Gastrocnemius medialis (tissue), 4 donors: Measurements from ENCODE around the gene GRAP. TPM values are rescaled to one million over a fixed set of nuclear protein-coding genes. Genes with fewer than 3 reads are reported as not detected.

Experiments
- ATAC-seq, 2 donors: fragments of 150-250 bp; one replicate each; pipeline ENCODE4 v1.9.1; 2016
- DNase-seq, 2 donors: peaks; one replicate each; pipeline ENCODE4 v3.0.0-alpha.2; 2019
- H3K27ac ChIP-seq, 4 donors: fragments of 200-600 bp; sonication (generic); 1 replicate in 1 of 4; 2 replicates in 3 of 4; pipeline ENCODE4 v1.5.1; 2016 to 2018; ENCODE audit warnings: mild to moderate bottlenecking in 2 of 4, moderate library complexity in 1 of 4
- H3K27me3 ChIP-seq, 3 donors: fragments of 200-600 bp; sonication (generic) in 2 of 3; 1 replicate in 1 of 3; 2 replicates in 2 of 3; pipeline versions ENCODE4 v1.5.1 to v1.6.0; 2016 to 2019; ENCODE audit warnings: mild to moderate bottlenecking in 1 of 3, moderate library complexity in 1 of 3
- H3K36me3 ChIP-seq, 2 donors: fragments of 200-600 bp; sonication (generic) in 1 of 2; one replicate each; pipeline ENCODE4 v1.5.1; 2017 to 2018
- H3K4me1 ChIP-seq, 2 donors: fragments of 200-600 bp; sonication (generic) in 1 of 2; one replicate each; pipeline ENCODE4 v1.5.1; 2016 to 2017; ENCODE audit warnings: mild to moderate bottlenecking in 2 of 2
- H3K4me3 ChIP-seq, 4 donors: fragments of 200-600 bp; sonication (generic) in 3 of 4; 1 replicate in 1 of 4; 2 replicates in 3 of 4; pipeline ENCODE4 v1.5.1; 2016 to 2019; ENCODE audit warnings: mild to moderate bottlenecking in 2 of 4
- H3K9me3 ChIP-seq, 3 donors: fragments of 200-600 bp; sonication (generic) in 2 of 3; 1 replicate in 1 of 3; 2 replicates in 2 of 3; pipeline ENCODE4 v1.5.1; 2016 to 2019
- POLR2A ChIP-seq, 2 donors: fragments of 450-650 bp; IDR thresholded peaks; one replicate each; pipeline ENCODE4 v1.6.1; 2017; ENCODE audit warnings: antibody characterized with exemption in 2 of 2, mild to moderate bottlenecking in 2 of 2, moderate library complexity in 2 of 2
- in situ Hi-C, 4 donors: fragments of 200-750 bp; cut with MboI; loops; one replicate each; pipeline versions ENCODE4 v1.15.0 to v1.8.0; 2017; ENCODE audit warnings: low sequenced_read_pairs in 4 of 4
- intact Hi-C: fragments of 100-400 bp; cut with DNase I; formaldehyde crosslinking; loops from one replicate; pipeline ENCODE4 v1.15.1; 2023; ENCODE audit warnings: low total_unique reads
- total RNA-seq, 4 donors: library from RNA; depleted of rRNA; stranded (reverse); fragments of >200 nt; gene quantifications; one replicate each; pipeline versions ENCODE4 v1.1.0 to v1.2.3, GENCODE V29; 2016
- TF ChIP-seq, protein P1 (sequence below), 5 experiments: fragments of 450-650 bp in 3 of 5; fragments of 200-600 bp in 2 of 5; sonication (generic) in 2 of 5; IDR thresholded peaks in 4 of 5; conservative IDR thresholded peaks in 1 of 5; 1 replicate in 4 of 5; 2 replicates in 1 of 5; pipeline ENCODE4 v1.5.1; 2016 to 2019; ENCODE audit warnings: antibody characterized with exemption in 5 of 5, mild to moderate bottlenecking in 3 of 5, moderate library complexity in 3 of 5

The GRAP gene
- total RNA-seq, 4 donors from 2014 or later, result 0.36 to 1.7 (median 0.94) TPM

DNA sequence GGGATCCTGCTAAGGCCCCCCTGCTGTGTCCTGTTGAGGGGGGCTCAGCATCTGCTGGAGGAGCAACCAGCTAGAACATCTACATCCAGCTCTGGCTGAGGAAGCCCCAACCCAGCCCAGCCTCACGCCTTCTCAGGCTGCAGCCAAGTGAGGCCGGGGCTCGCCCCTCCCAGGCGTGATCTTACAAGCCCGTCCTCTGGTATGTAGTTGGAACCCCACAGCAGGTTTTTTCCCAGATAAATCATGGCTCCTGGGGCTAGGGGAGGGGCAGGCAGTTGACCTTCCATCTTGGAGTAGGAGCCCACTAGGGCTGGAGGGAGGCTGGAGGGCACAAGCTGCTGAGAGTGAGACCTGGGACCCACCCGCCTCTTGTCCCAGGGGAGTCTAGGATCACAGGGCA is 46.8 kb downstream of the GRAP start:
- H3K27me3 ChIP-seq, result no peaks in the 10 kb centered on the region
- no peak for ATAC-seq
- intact Hi-C loops, result no loop called here
- no peak overlapping the region for H3K27ac ChIP-seq
- TF ChIP-seq POLR2A (IDR thresholded peaks at IDR 0.05), result no peak
- TF ChIP-seq, protein P1, sequence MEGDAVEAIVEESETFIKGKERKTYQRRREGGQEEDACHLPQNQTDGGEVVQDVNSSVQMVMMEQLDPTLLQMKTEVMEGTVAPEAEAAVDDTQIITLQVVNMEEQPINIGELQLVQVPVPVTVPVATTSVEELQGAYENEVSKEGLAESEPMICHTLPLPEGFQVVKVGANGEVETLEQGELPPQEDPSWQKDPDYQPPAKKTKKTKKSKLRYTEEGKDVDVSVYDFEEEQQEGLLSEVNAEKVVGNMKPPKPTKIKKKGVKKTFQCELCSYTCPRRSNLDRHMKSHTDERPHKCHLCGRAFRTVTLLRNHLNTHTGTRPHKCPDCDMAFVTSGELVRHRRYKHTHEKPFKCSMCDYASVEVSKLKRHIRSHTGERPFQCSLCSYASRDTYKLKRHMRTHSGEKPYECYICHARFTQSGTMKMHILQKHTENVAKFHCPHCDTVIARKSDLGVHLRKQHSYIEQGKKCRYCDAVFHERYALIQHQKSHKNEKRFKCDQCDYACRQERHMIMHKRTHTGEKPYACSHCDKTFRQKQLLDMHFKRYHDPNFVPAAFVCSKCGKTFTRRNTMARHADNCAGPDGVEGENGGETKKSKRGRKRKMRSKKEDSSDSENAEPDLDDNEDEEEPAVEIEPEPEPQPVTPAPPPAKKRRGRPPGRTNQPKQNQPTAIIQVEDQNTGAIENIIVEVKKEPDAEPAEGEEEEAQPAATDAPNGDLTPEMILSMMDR (IDR thresholded peaks at IDR 0.05 in 4 of 5, conservative IDR thresholded peaks at IDR 0.05 in 1 of 5), result no peak
- in situ Hi-C loops, result loop anchor here in 1 of 4 donors (25.0 kb wide), 1 partner anchor 188 kb away; no protein-coding TSS in a partner anchor
- H3K4me1 ChIP-seq, result peaks cover 0 to 7% of the 10 kb centered on the region in 2 donors
- no peaks in the 10 kb centered on the region for H3K9me3 ChIP-seq
- no peaks in the 10 kb centered on the region for H3K36me3 ChIP-seq
- H3K4me3 ChIP-seq, result no peak overlapping the region
- no peak for DNase-seq

DNA sequence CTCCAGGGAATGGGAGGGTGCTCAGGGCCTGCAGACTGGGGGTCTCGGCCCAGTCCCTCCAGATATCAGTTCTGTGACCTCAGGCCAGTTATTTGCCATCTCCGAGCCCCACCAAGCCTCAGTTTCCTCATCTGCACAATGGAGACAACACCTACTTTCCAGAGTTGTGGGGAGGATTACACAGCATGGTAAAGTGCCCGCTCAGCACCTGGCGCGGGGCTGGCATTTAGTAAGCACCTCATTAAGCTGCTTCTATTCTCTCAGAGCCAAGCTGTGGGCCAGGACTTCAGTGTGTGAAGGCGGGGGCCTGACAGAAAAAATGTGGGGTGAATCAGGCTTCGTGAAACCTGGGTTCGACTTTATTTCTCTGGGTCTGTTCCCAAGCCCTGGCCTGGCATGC is 47.4 kb downstream of the GRAP start:
- intact Hi-C loops, result no loop called here
- in situ Hi-C loops, result no loop called here
- DNase-seq (no peak), ATAC-seq (no peak)
- Histone ChIP-seq H3K9me3 (no peaks in the 10 kb centered on the region), H3K4me3 (no peak overlapping the region), H3K36me3 (no peaks in the 10 kb centered on the region), H3K27me3 (no peaks in the 10 kb centered on the region), H3K4me1 (peaks cover 0 to 5% of the 10 kb centered on the region in 2 donors), H3K27ac (no peak overlapping the region)
- TF ChIP-seq, protein P1 (IDR thresholded peaks at IDR 0.05 in 4 of 5, conservative IDR thresholded peaks at IDR 0.05 in 1 of 5), result no peak
- no peak for TF ChIP-seq POLR2A (IDR thresholded peaks at IDR 0.05)

DNA sequence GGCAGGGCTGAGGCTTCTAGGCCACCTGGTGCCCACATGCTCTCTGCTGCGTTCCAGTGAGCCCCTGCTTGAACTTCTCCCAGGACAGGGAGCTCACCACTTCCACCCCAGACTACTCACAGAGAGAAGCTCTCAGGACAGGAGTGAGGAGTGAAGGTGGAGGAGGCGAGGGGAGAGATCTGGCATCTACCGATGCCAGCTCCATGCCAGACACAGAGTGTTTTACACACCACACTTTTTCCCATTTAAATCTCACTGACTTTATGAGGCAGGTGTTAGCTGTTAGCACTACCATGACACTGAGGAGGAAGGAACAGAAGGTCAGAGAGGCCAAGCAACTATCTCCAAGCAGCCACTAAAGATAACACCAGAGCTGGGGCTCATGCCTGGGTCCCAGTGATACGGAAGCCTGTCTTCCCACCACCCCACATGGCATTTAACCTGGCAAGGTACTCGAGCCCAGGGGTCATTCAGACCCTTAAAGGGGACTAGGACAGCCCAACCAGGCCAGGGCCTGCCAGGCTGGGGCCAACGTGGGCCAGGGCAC is 49.0 kb downstream of the GRAP start:
- DNase-seq (no peak), ATAC-seq (no peak)
- H3K4me3 ChIP-seq, result no peak overlapping the region
- in situ Hi-C loops, result no loop called here
- H3K27me3 ChIP-seq, result no peaks in the 10 kb centered on the region
- H3K27ac ChIP-seq, result no peak overlapping the region
- H3K4me1 ChIP-seq, result no peaks in the 10 kb centered on the region
- no peaks in the 10 kb centered on the region for H3K9me3 ChIP-seq
- TF ChIP-seq, protein P1 (IDR thresholded peaks at IDR 0.05 in 4 of 5, conservative IDR thresholded peaks at IDR 0.05 in 1 of 5), result no peak
- no peak for TF ChIP-seq POLR2A (IDR thresholded peaks at IDR 0.05)
- no peaks in the 10 kb centered on the region for H3K36me3 ChIP-seq
- intact Hi-C loops, result no loop called here

DNA sequence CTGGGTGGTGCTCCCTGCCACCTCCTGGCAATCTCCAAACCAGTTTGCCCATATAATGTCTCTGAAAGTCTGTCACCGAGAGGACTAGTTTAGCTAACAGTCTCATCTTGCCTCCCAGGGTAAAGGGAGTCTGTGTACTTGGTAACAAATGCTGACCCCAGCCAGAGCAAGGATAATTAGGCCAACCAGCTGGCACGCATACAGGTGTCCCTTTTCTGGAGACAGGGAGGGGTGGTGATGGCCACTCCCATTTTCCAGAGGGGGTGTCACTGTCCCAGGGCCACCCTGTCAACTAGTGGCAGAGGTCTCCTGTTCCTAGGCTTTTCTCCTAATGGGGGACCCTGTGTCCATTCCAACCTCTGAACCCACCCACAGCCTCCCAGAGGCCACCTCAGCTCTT is 50.3 kb downstream of the GRAP start:
- Histone ChIP-seq H3K4me3 (no peak overlapping the region), H3K27me3 (no peaks in the 10 kb centered on the region), H3K9me3 (no peaks in the 10 kb centered on the region), H3K27ac (no peak overlapping the region), H3K36me3 (no peaks in the 10 kb centered on the region), H3K4me1 (no peaks in the 10 kb centered on the region)
- intact Hi-C loops, result no loop called here
- ATAC-seq, result no peak
- no peak for TF ChIP-seq POLR2A (IDR thresholded peaks at IDR 0.05)
- TF ChIP-seq, protein P1 (IDR thresholded peaks at IDR 0.05 in 4 of 5, conservative IDR thresholded peaks at IDR 0.05 in 1 of 5), result no peak
- in situ Hi-C loops, result no loop called here
- no peak for DNase-seq

DNA sequence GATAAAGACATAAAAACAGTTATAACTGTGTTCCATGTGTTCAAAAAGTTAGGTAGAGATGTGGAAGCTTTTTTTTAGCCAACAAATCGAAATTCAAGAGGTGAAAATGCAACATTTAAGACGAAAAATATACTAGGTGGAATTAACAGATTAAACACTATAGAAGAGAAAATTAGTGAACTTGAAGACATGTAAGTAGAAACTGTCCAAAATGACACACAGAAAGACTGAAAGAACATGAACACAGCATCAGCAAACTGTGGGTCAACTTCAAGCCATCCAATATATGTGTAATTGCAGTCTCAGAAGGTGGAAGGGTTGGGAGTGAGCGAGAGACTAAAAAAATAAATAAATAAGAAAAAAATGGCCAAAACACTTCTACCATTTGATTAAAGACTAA is 51.5 kb downstream of the GRAP start:
- no peak for TF ChIP-seq POLR2A (IDR thresholded peaks at IDR 0.05)
- TF ChIP-seq, protein P1 (IDR thresholded peaks at IDR 0.05 in 4 of 5, conservative IDR thresholded peaks at IDR 0.05 in 1 of 5), result no peak
- H3K27me3 ChIP-seq, result no peaks in the 10 kb centered on the region
- in situ Hi-C loops (no loop called here), intact Hi-C loops (no loop called here)
- no peak overlapping the region for H3K27ac ChIP-seq
- no peaks in the 10 kb centered on the region for H3K4me1 ChIP-seq
- no peaks in the 10 kb centered on the region for H3K36me3 ChIP-seq
- no peak overlapping the region for H3K4me3 ChIP-seq
- no peak for ATAC-seq
- H3K9me3 ChIP-seq, result no peaks in the 10 kb centered on the region
- DNase-seq, result no peak
